Glutamatergic neuron (in vitro differentiated cells): Measurements from ENCODE around the gene SNRPE. TPM values are rescaled to one million over a fixed set of nuclear protein-coding genes. Genes with fewer than 3 reads are reported as not detected.

Experiments
- DNase-seq: peaks from one replicate; pipeline ENCODE4 v3.0.0; 2022
- H3K27ac Mint-ChIP-seq: one replicate; pipeline ENCODE4 v1.8.0; 2020; ENCODE audit warnings: mild to moderate bottlenecking, mixed read lengths, inconsistent platforms; ENCODE audit not compliant: unreplicated experiment
- H3K27me3 Mint-ChIP-seq: one replicate; pipeline ENCODE4 v1.8.0; 2020; ENCODE audit warnings: mild to moderate bottlenecking, moderate library complexity, mixed read lengths, inconsistent platforms; ENCODE audit not compliant: unreplicated experiment
- H3K36me3 Mint-ChIP-seq: one replicate; pipeline ENCODE4 v1.8.0; 2020; ENCODE audit warnings: mild to moderate bottlenecking, mixed read lengths, inconsistent platforms; ENCODE audit not compliant: unreplicated experiment
- H3K4me1 Mint-ChIP-seq: one replicate; pipeline ENCODE4 v1.8.0; 2020; ENCODE audit warnings: mild to moderate bottlenecking, low read depth, mixed read lengths, inconsistent platforms; ENCODE audit not compliant: unreplicated experiment
- H3K4me3 Mint-ChIP-seq: one replicate; pipeline ENCODE4 v1.8.0; 2020; ENCODE audit warnings: mild to moderate bottlenecking, mixed read lengths, inconsistent platforms; ENCODE audit not compliant: unreplicated experiment
- H3K9me3 Mint-ChIP-seq: one replicate; pipeline ENCODE4 v1.8.0; 2020; ENCODE audit warnings: mild to moderate bottlenecking, moderate library complexity, mixed read lengths, inconsistent platforms; ENCODE audit not compliant: unreplicated experiment
- CTCF ChIP-seq: fragments of 200-600 bp; sonication (generic); IDR thresholded peaks from one replicate; pipeline ENCODE4 v1.5.0; 2021; ENCODE audit not compliant: partially characterized antibody, unreplicated experiment
- long read RNA-seq: library from polyadenylated mRNA; unstranded; transcript quantifications from one replicate; pipeline ENCODE4 v2.0.0, GENCODE V29; 2020; ENCODE audit not compliant: unreplicated experiment
- total RNA-seq: library from RNA; stranded (reverse); fragmentation: NEBNext Ultra II Directional; extraction: Animal tissue kit (Norgen Biotek cat#: 25700); gene quantifications from one replicate; pipeline ENCODE4 v1.2.1, GENCODE V29; 2021; ENCODE audit not compliant: unreplicated experiment

SNRPE gene
- 109 TPM for total RNA-seq
- long read RNA-seq, transcript SNRPE-202 (5 exons, 942 nt) = major isoform, 63 of 80 reads
- long read RNA-seq, partial matches to known transcripts = 1 of 80 reads
- long read RNA-seq, other reads (novel, unspliced or antisense) = 11 of 80 reads

- TF ChIP-seq CTCF = peak; percentile 96
- DNase-seq = peak; percentile 95
- Mint-ChIP-seq H3K4me1 (no peaks in the 10 kb centered on the region), H3K36me3 (no peaks in the 10 kb centered on the region), H3K9me3 (no peaks in the 10 kb centered on the region), H3K27me3 (peaks cover 5% of the 10 kb centered on the region), H3K4me3 (peak within 1 kb of the TSS; percentile 98), H3K27ac (peak within 1 kb of the TSS; percentile 95)
Measured at GRCh38 chr1:203861379-203862184, at the start of gene SNRPE. Gene SNRPE (plus strand): TSS chr1:203861599. CDS start chr1:203861660, 61 bp downstream.

- Mint-ChIP-seq H3K36me3 (peaks cover 5% of the 10 kb centered on the region), H3K27ac (no peak overlapping the region), H3K4me3 (no peak overlapping the region), H3K27me3 (no peaks in the 10 kb centered on the region), H3K4me1 (no peaks in the 10 kb centered on the region), H3K9me3 (no peaks in the 10 kb centered on the region)
- no peak for TF ChIP-seq CTCF
- DNase-seq = no peak
Measured at GRCh38 chr1:203813581-203814341, 47.6 kb upstream of the SNRPE start.

GRCh38 chr1:203818399-203818798, 43.0 kb upstream of the SNRPE start:
- no peak overlapping the region for H3K27ac Mint-ChIP-seq
- no peaks in the 10 kb centered on the region for H3K9me3 Mint-ChIP-seq
- DNase-seq = no peak

GRCh38 chr1:203823306-203823705, 38.1 kb upstream of the SNRPE start:
- Mint-ChIP-seq H3K4me1 (peaks cover 13% of the 10 kb centered on the region), H3K4me3 (no peak overlapping the region), H3K36me3 (peaks cover 12% of the 10 kb centered on the region), H3K27me3 (peaks cover 2% of the 10 kb centered on the region), H3K27ac (no peak overlapping the region), H3K9me3 (peaks cover 1% of the 10 kb centered on the region)
- DNase-seq = no peak
- no peak for TF ChIP-seq CTCF

More at GRCh38 chr1:203818399-203818798, 43.0 kb upstream of the SNRPE start:
- peaks cover 17% of the 10 kb centered on the region for H3K36me3 Mint-ChIP-seq
- H3K4me1 Mint-ChIP-seq = peaks cover 11% of the 10 kb centered on the region
- H3K27me3 Mint-ChIP-seq = peaks cover 2% of the 10 kb centered on the region
- H3K4me3 Mint-ChIP-seq = no peak overlapping the region
- no peak for TF ChIP-seq CTCF
